Upper lobe of right lung (tissue), 1 donor: Measurements from ENCODE around the gene SLC1A2. TPM values are rescaled to one million over a fixed set of nuclear protein-coding genes. Genes with fewer than 3 reads are reported as not detected.
A peak's percentile ranks its signal among the peaks of the same experiment; 100 is the strongest.

Source experiments
- ATAC-seq: fragments of 200-7000 bp; cut with Tn5 transposase; one replicate; pipeline ENCODE4 v1.9.1; 2020; ENCODE audit warnings: mild to moderate bottlenecking, moderate library complexity
- DNase-seq: peaks from one replicate; pipeline ENCODE4 v3.0.0-alpha.2; 2020
- H3K27ac ChIP-seq: fragments of 200-600 bp; one replicate; pipeline ENCODE4 v1.8.0; 2022
- H3K27me3 ChIP-seq: fragments of 200-600 bp; one replicate; pipeline ENCODE4 v1.8.0; 2022; ENCODE audit warnings: mild to moderate bottlenecking
- H3K36me3 ChIP-seq: fragments of 200-600 bp; one replicate; pipeline ENCODE4 v1.8.0; 2022
- H3K4me1 ChIP-seq: fragments of 200-600 bp; one replicate; pipeline ENCODE4 v1.8.0; 2022
- H3K4me3 ChIP-seq: fragments of 200-600 bp; one replicate; pipeline ENCODE4 v1.8.0; 2022; ENCODE audit warnings: mild to moderate bottlenecking
- H3K9me3 ChIP-seq: fragments of 200-600 bp; one replicate; pipeline ENCODE4 v1.8.0; 2022
- intact Hi-C: fragments of 100-400 bp; cut with DNase I; formaldehyde crosslinking; loops from one replicate; pipeline ENCODE4 v1.11.0; 2022
- total RNA-seq: library from RNA; stranded (reverse); fragmentation: NEBNext Ultra II Directional; extraction: Animal tissue kit (Norgen Biotek cat#: 25700); gene quantifications from one replicate; pipeline ENCODE4 v1.2.1, GENCODE V29; 2021
- TF ChIP-seq, protein P1 (sequence below): fragments of 200-600 bp; IDR thresholded peaks from one replicate; pipeline ENCODE4 v1.8.0; 2022; ENCODE audit warnings: antibody characterized with exemption
- donor health status: DM: no; HTN: yes; CAD: no; lungs with severe emphysema.

SLC1A2 gene
- total RNA-seq, 1 donor from 2014 or later = 2.5 TPM

- TF ChIP-seq, protein P1, sequence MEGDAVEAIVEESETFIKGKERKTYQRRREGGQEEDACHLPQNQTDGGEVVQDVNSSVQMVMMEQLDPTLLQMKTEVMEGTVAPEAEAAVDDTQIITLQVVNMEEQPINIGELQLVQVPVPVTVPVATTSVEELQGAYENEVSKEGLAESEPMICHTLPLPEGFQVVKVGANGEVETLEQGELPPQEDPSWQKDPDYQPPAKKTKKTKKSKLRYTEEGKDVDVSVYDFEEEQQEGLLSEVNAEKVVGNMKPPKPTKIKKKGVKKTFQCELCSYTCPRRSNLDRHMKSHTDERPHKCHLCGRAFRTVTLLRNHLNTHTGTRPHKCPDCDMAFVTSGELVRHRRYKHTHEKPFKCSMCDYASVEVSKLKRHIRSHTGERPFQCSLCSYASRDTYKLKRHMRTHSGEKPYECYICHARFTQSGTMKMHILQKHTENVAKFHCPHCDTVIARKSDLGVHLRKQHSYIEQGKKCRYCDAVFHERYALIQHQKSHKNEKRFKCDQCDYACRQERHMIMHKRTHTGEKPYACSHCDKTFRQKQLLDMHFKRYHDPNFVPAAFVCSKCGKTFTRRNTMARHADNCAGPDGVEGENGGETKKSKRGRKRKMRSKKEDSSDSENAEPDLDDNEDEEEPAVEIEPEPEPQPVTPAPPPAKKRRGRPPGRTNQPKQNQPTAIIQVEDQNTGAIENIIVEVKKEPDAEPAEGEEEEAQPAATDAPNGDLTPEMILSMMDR = no peak
- Histone ChIP-seq H3K27me3 (no peaks in the 10 kb centered on the region), H3K4me1 (peaks cover 6% of the 10 kb centered on the region), H3K27ac (no peak overlapping the region), H3K9me3 (no peaks in the 10 kb centered on the region), H3K4me3 (no peak overlapping the region), H3K36me3 (no peaks in the 10 kb centered on the region)
- DNase-seq (no peak), ATAC-seq (no peak)
- intact Hi-C loops = no loop called here
Observed at GRCh38 chr11:35253237-35253636, 166.1 kb downstream of the SLC1A2 start.

DNA sequence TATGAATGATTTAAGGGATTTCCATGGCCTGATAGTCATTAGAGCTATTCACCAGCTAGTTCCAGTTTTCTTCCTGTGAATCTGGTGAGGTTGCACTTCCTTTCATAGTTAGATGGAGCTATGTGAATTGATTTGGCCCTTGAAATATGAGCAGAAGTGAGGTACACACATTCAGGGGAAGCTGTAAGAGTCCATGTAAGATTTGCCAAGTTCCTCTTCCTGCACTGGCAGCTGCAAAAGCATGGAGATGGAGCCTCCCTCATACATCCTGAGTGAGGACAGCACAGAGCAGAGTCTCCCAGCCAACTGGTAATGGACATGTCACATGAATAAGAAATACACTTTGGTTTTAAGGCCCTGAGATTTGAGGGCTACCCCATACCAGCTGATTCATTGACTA is 168.7 kb downstream of the SLC1A2 start:
- peaks cover 6% of the 10 kb centered on the region for H3K4me1 ChIP-seq
- no peaks in the 10 kb centered on the region for H3K27me3 ChIP-seq
- H3K4me3 ChIP-seq = no peak overlapping the region
- no peak overlapping the region for H3K27ac ChIP-seq
- TF ChIP-seq, protein P1 = no peak
- no peaks in the 10 kb centered on the region for H3K9me3 ChIP-seq
- no peaks in the 10 kb centered on the region for H3K36me3 ChIP-seq
- DNase-seq = no peak
- intact Hi-C loops = no loop called here
- ATAC-seq = peak; percentile 76

DNA sequence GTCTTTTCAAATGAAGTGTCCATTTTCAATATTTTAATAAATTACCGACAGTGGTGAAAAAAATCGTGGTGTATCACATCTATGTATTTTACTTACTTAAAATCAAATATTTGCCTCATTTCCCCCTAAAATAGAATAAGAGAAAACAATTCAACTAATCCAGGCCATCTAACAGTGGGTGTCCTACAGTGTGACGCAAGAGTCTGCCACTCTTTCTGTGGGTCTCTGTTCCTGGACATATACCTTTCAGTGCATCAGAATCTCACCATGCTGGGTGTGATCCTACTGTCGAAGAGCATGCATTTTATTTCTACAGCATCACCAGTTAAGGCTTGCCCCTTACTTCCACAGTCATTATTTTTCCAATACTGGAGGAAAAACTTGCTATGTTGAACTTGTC is 169.2 kb downstream of the SLC1A2 start:
- no peak overlapping the region for H3K27ac ChIP-seq
- H3K27me3 ChIP-seq = no peaks in the 10 kb centered on the region
- no peaks in the 10 kb centered on the region for H3K36me3 ChIP-seq
- TF ChIP-seq, protein P1 = no peak
- H3K4me1 ChIP-seq = peaks cover 6% of the 10 kb centered on the region
- intact Hi-C loops = no loop called here
- no peak overlapping the region for H3K4me3 ChIP-seq
- no peaks in the 10 kb centered on the region for H3K9me3 ChIP-seq
- no peak for ATAC-seq
- DNase-seq = no peak

GRCh38 chr11:35248558-35249323 is 170.6 kb downstream of the SLC1A2 start:
- Histone ChIP-seq H3K27ac (no peak overlapping the region), H3K27me3 (no peaks in the 10 kb centered on the region), H3K36me3 (no peaks in the 10 kb centered on the region), H3K9me3 (no peaks in the 10 kb centered on the region), H3K4me3 (no peak overlapping the region), H3K4me1 (peaks cover 4% of the 10 kb centered on the region)
- ATAC-seq (peak; percentile 48), DNase-seq (no peak)
- TF ChIP-seq, protein P1 = no peak
- intact Hi-C loops = no loop called here

DNA sequence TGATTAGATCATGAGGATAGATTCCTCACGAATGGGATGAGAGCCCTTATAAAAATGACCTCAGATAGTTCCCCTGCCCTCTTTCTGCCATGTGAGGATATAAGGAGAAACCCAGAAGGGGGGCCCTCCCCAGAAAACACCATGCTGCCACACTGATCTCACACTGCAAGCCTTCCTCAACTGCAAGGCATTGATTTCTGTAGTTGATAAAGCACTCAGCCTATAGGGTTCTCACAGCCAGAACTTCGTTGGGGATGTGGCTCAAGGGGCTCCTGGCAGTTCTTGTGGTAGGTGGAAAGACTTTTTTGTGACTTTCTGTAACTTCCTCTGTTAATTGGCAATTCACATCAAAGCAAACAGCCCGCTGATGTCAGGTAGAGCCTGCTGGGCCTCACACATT is 171.5 kb downstream of the SLC1A2 start:
- Histone ChIP-seq H3K9me3 (no peaks in the 10 kb centered on the region), H3K4me3 (no peak overlapping the region), H3K27ac (no peak overlapping the region), H3K4me1 (no peaks in the 10 kb centered on the region), H3K36me3 (no peaks in the 10 kb centered on the region), H3K27me3 (no peaks in the 10 kb centered on the region)
- intact Hi-C loops = no loop called here
- DNase-seq (no peak), ATAC-seq (no peak)
- TF ChIP-seq, protein P1 = no peak
